Measurements from ENCODE around the gene LRMDA. TPM values are rescaled to one million over a fixed set of nuclear protein-coding genes. Genes with fewer than 3 reads are reported as not detected.

The LRMDA gene
- total and polyA plus RNA-seq, 2 donors (not counting 3 experiments of a cell fraction or from before 2014, with no cell fraction given): 9.7 to 18.0 TPM

- Histone ChIP-seq H3K9me1 (replicated peaks; ENCODE audit: control insufficient read depth, extremely low read depth, insufficient read depth, low read length) (no peaks in the 10 kb centered on the region), H3K27ac (ENCODE audit: insufficient read depth, low read depth, low read length) (no peak overlapping the region), H3K4me2 (ENCODE audit: insufficient read depth, low read length) (no peak overlapping the region), H4K20me1 (replicated peaks; ENCODE audit: control insufficient read depth, extremely low read depth, insufficient read depth, low read length) (no peaks in the 10 kb centered on the region), H3K9ac (replicated peaks; ENCODE audit: extremely low read depth, insufficient read depth, low read length) (no peak overlapping the region), H3K4me3 (replicated peaks in 1 of 3; ENCODE audit: insufficient read depth in 1 of 3, low read depth in 1 of 3, low read length in 3 of 3) (no peak overlapping the region), H3K36me3 (ENCODE audit: control insufficient read depth in 2 of 2, extremely low read depth in 1 of 2, insufficient read depth in 2 of 2, low read length in 2 of 2) (no peaks in the 10 kb centered on the region), H3K79me2 (ENCODE audit: control insufficient read depth, insufficient read depth, low read length) (no peaks in the 10 kb centered on the region), H3K9me3 (replicated peaks; ENCODE audit: control insufficient read depth, insufficient read depth, low read length) (no peaks in the 10 kb centered on the region), H3K27me3 (ENCODE audit: control insufficient read depth in 2 of 2, insufficient read depth in 2 of 2, low read length in 2 of 2) (no peaks in the 10 kb centered on the region), H2AFZ (ENCODE audit: low read depth, low read length) (no peak overlapping the region), H3K4me1 (ENCODE audit: control insufficient read depth, extremely low read depth, insufficient read depth, low read length) (no peaks in the 10 kb centered on the region)
- dilution Hi-C loops (cut with MboI; ENCODE audit: extremely low pct_ligation_motif_present, low sequenced_read_pairs): no loop called here
- DNase-seq (ENCODE audit: low read depth, low spot score) (no peak), FAIRE-seq (no peak)
- ChIA-PET CTCF (no interaction called here), POLR2A (no interaction called here)
- intact Hi-C loops (cut with micrococcal nuclease): no loop called here
- no TSS peak for BruUV-seq (replicated peaks)
- no peak for TF ChIP-seq MAX (IDR thresholded peaks at IDR 0.05; ENCODE audit: insufficient read depth, insufficient read length)
- no peak for TF ChIP-seq JUN (IDR thresholded peaks at IDR 0.05; ENCODE audit: borderline replicate concordance, insufficient read depth, insufficient read length, low read depth)
- no peak for TF ChIP-seq EZH2 (IDR thresholded peaks at IDR 0.05; ENCODE audit: borderline replicate concordance, low read depth, low read length, severe bottlenecking)
- no peak for TF ChIP-seq GATA2 (IDR thresholded peaks at IDR 0.05; ENCODE audit: insufficient read depth, insufficient read length, low read depth, low read length)
- TF ChIP-seq POLR2A (IDR thresholded peaks at IDR 0.05; ENCODE audit: low read depth, low read length): no peak
- no peak for TF ChIP-seq FOS (IDR thresholded peaks at IDR 0.05; ENCODE audit: borderline replicate concordance, insufficient read depth, low read length)
- no peak for TF ChIP-seq CTCF (IDR thresholded peaks at IDR 0.05; ENCODE audit: extremely low read depth in 1 of 2, insufficient read depth in 1 of 2, low read depth in 1 of 2, low read length in 2 of 2)
- no peak for TF ChIP-seq MYC (IDR thresholded peaks at IDR 0.05; ENCODE audit: low read depth, low read length)
- TF ChIP-seq POLR2AphosphoS5 (IDR thresholded peaks at IDR 0.05; ENCODE audit: insufficient read depth, low read depth, low read length): no peak
These were observed 777.7 kb downstream of the LRMDA start for GRCh38 chr10:76209135-76209534.
